Measurements from ENCODE around the gene FAH.

Gene FAH

DNA sequence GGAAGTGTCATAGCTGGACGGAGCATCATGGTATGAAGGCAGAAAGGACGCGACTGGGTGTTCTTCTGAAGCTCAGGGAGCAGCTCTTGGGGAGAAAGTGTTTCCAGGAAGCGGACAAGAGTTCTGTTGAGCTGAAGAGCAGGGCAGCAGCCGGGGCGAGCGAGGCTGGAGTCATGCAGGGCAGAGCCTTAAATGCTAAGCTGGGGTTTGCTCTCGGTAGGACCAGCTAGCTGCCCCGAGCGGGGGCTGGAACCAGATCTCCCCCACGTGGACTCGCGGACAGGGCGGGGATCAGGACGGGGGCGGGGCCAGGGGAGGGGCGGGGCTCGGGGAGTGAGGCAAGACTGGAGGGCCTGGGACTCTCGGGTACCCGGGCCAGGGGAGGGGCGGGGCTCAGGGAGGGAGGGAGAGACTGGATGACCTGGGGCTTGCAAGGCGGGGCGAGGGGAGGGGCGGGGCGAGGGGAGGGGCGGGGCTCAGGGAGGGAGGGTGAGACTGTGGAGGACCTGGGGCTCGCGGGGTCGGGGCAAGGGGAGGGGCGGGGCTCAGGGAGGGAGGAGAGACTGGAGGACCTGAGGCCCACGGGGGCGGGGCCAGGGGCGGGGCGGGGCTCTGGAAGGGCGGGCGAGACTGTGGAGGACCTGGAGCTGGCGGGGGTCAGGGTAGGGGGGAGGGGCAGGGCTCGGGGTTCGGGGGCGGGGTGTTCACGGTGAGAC, 461 bp upstream of the FAH start:
- Histone ChIP-seq H3K4me3 (ENCODE audit: low read length) (peak overlapping the region; percentile 99), H3K36me3 (ENCODE audit: control insufficient read depth, low read length) (no peaks in the 10 kb centered on the region), H3K9me3 (ENCODE audit: control insufficient read depth, insufficient read depth, low read length) (no peaks in the 10 kb centered on the region), H3K27me3 (ENCODE audit: control insufficient read depth, low read length) (no peaks in the 10 kb centered on the region), H3K27ac (ENCODE audit: low read depth, low read length) (no peak overlapping the region), H3K4me1 (ENCODE audit: control insufficient read depth, low read length) (peaks cover 28% of the 10 kb centered on the region), H3K79me2 (ENCODE audit: control insufficient read depth, low read length) (no peaks in the 10 kb centered on the region), H3K9me2 (replicated peaks; ENCODE audit: control insufficient read depth, low read length) (no peaks in the 10 kb centered on the region), H4K20me1 (ENCODE audit: control insufficient read depth, insufficient read depth, low read depth, low read length) (no peaks in the 10 kb centered on the region), H3K4me2 (ENCODE audit: low read length) (peak overlapping the region; percentile 98), H3F3A (ENCODE audit: control insufficient read depth, insufficient read depth) (no peaks in the 10 kb centered on the region)
- TF ChIP-seq EZH2phosphoT487 (IDR thresholded peaks at IDR 0.05; ENCODE audit: borderline replicate concordance, low read length) (no peak), CTCF (IDR thresholded peaks at IDR 0.05; ENCODE audit: low read depth, low read length, poor library complexity, severe bottlenecking) (no peak)

- Histone ChIP-seq H3K36me3 (ENCODE audit: control insufficient read depth, low read length) (no peaks in the 10 kb centered on the region), H3K79me2 (ENCODE audit: control insufficient read depth, low read length) (no peaks in the 10 kb centered on the region), H4K20me1 (ENCODE audit: control insufficient read depth, insufficient read depth, low read depth, low read length) (no peaks in the 10 kb centered on the region), H3K9me3 (ENCODE audit: control insufficient read depth, insufficient read depth, low read length) (no peaks in the 10 kb centered on the region), H3F3A (ENCODE audit: control insufficient read depth, insufficient read depth) (no peaks in the 10 kb centered on the region), H3K9me2 (replicated peaks; ENCODE audit: control insufficient read depth, low read length) (no peaks in the 10 kb centered on the region), H3K4me3 (ENCODE audit: low read length) (peak overlapping the region; percentile 99), H3K27ac (ENCODE audit: low read depth, low read length) (no peak overlapping the region), H3K4me2 (ENCODE audit: low read length) (peak overlapping the region; percentile 95), H3K27me3 (ENCODE audit: control insufficient read depth, low read length) (no peaks in the 10 kb centered on the region), H3K4me1 (ENCODE audit: control insufficient read depth, low read length) (peaks cover 35% of the 10 kb centered on the region)
- TF ChIP-seq CTCF (IDR thresholded peaks at IDR 0.05; ENCODE audit: low read depth, low read length, poor library complexity, severe bottlenecking) = no peak
- TF ChIP-seq EZH2phosphoT487 (IDR thresholded peaks at IDR 0.05; ENCODE audit: borderline replicate concordance, low read length) = no peak
Measured at GRCh38 chr15:80153900-80154299, 1.1 kb downstream of the FAH start.

DNA sequence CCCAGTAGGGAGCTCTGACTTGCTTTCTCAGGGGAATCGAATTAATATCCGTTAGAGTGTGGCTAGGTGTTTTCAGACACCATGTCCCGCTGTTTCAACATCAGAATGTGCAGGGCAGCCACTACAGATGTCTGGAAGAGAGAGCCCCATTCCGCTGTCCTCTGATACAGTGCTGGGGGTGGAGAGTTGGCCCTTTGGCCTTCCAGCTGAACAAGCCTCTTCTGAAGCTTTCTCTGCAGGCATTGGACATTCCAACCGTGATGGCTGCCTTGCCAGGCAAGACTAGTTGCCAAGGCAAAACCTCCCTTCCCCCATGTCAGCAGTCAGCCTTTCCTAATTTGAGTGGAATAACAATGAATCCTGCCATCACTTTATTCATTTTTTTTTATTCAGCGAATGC, 1.5 kb downstream of the FAH start:
- Histone ChIP-seq H3K4me2 (ENCODE audit: low read length) (no peak overlapping the region), H3K9me3 (ENCODE audit: control insufficient read depth, insufficient read depth, low read length) (no peaks in the 10 kb centered on the region), H4K20me1 (ENCODE audit: control insufficient read depth, insufficient read depth, low read depth, low read length) (no peaks in the 10 kb centered on the region), H3F3A (ENCODE audit: control insufficient read depth, insufficient read depth) (no peaks in the 10 kb centered on the region), H3K79me2 (ENCODE audit: control insufficient read depth, low read length) (no peaks in the 10 kb centered on the region), H3K9me2 (replicated peaks; ENCODE audit: control insufficient read depth, low read length) (no peaks in the 10 kb centered on the region), H3K27me3 (ENCODE audit: control insufficient read depth, low read length) (no peaks in the 10 kb centered on the region), H3K4me3 (ENCODE audit: low read length) (no peak overlapping the region), H3K36me3 (ENCODE audit: control insufficient read depth, low read length) (peaks cover 1% of the 10 kb centered on the region), H3K27ac (ENCODE audit: low read depth, low read length) (no peak overlapping the region), H3K4me1 (ENCODE audit: control insufficient read depth, low read length) (peaks cover 37% of the 10 kb centered on the region)
- TF ChIP-seq CTCF (IDR thresholded peaks at IDR 0.05; ENCODE audit: low read depth, low read length, poor library complexity, severe bottlenecking) (no peak), EZH2phosphoT487 (IDR thresholded peaks at IDR 0.05; ENCODE audit: borderline replicate concordance, low read length) (no peak)

Measured in DOHH2 (cell line).